ENCODE results near the gene HMCN2. TPM values are rescaled to one million over a fixed set of nuclear protein-coding genes. Genes with fewer than 3 reads are reported as not detected.

HMCN2 gene
- total and polyA plus RNA-seq, 5 donors from 2014 or later: not detected

GRCh38 chr9:130352586-130353285 is 87.2 kb downstream of the HMCN2 start:
- no peak for DNase-seq
- no peak overlapping the region for H3K27ac ChIP-seq (ENCODE audit: insufficient read depth, low read length, poor library complexity, severe bottlenecking)

GRCh38 chr9:130354378-130354777 is 88.8 kb downstream of the HMCN2 start:
- H3K4me1 Mint-ChIP-seq: no peaks in the 10 kb centered on the region
- no peaks in the 10 kb centered on the region for H3K36me3 Mint-ChIP-seq
- Histone ChIP-seq H3K9me3 (ENCODE audit: control insufficient read depth in 2 of 2, low read length in 2 of 2) (no peaks in the 10 kb centered on the region), H3K4me1 (ENCODE audit: control insufficient read depth, insufficient read depth, low read length, poor library complexity, severe bottlenecking) (no peaks in the 10 kb centered on the region), H3K4me3 (ENCODE audit: low read depth, low read length) (no peak overlapping the region), H3K27ac (ENCODE audit: insufficient read depth, low read length, poor library complexity, severe bottlenecking) (no peak overlapping the region), H3K36me3 (ENCODE audit: control insufficient read depth, insufficient read depth, low read length) (no peaks in the 10 kb centered on the region), H3K27me3 (ENCODE audit: control insufficient read depth, insufficient read depth, low read length) (no peaks in the 10 kb centered on the region)
- no peak for ATAC-seq (ENCODE audit: low read depth in 2 of 2)
- H3K27me3 Mint-ChIP-seq: no peaks in the 10 kb centered on the region
- no peak for DNase-seq
- H3K4me3 Mint-ChIP-seq: no peak overlapping the region
- no peaks in the 10 kb centered on the region for H3K9me3 Mint-ChIP-seq
- H3K27ac Mint-ChIP-seq: no peak overlapping the region

More at GRCh38 chr9:130352586-130353285, 87.2 kb downstream of the HMCN2 start:
- H3K4me1 Mint-ChIP-seq: no peaks in the 10 kb centered on the region
- no peak for ATAC-seq (ENCODE audit: low read depth in 2 of 2)
- no peaks in the 10 kb centered on the region for H3K9me3 Mint-ChIP-seq
- no peaks in the 10 kb centered on the region for H3K36me3 ChIP-seq (ENCODE audit: control insufficient read depth, insufficient read depth, low read length)
- no peaks in the 10 kb centered on the region for H3K4me1 ChIP-seq (ENCODE audit: control insufficient read depth, insufficient read depth, low read length, poor library complexity, severe bottlenecking)
- H3K27me3 Mint-ChIP-seq: no peaks in the 10 kb centered on the region
- no peak overlapping the region for H3K4me3 ChIP-seq (ENCODE audit: low read depth, low read length)
- H3K27ac Mint-ChIP-seq: no peak overlapping the region
- H3K9me3 ChIP-seq (ENCODE audit: control insufficient read depth in 2 of 2, low read length in 2 of 2): no peaks in the 10 kb centered on the region
- no peaks in the 10 kb centered on the region for H3K36me3 Mint-ChIP-seq
- no peak overlapping the region for H3K4me3 Mint-ChIP-seq
- no peaks in the 10 kb centered on the region for H3K27me3 ChIP-seq (ENCODE audit: control insufficient read depth, insufficient read depth, low read length)

- H3K36me3 ChIP-seq (ENCODE audit: control insufficient read depth, insufficient read depth, low read length): no peaks in the 10 kb centered on the region
- Mint-ChIP-seq H3K36me3 (no peaks in the 10 kb centered on the region), H3K27ac (no peak overlapping the region), H3K27me3 (no peaks in the 10 kb centered on the region), H3K9me3 (no peaks in the 10 kb centered on the region), H3K4me1 (no peaks in the 10 kb centered on the region), H3K4me3 (no peak overlapping the region)
- H3K9me3 ChIP-seq (ENCODE audit: control insufficient read depth in 2 of 2, low read length in 2 of 2): no peaks in the 10 kb centered on the region
- H3K27me3 ChIP-seq (ENCODE audit: control insufficient read depth, insufficient read depth, low read length): no peaks in the 10 kb centered on the region
- H3K27ac ChIP-seq (ENCODE audit: insufficient read depth, low read length, poor library complexity, severe bottlenecking): no peak overlapping the region
- H3K4me1 ChIP-seq (ENCODE audit: control insufficient read depth, insufficient read depth, low read length, poor library complexity, severe bottlenecking): no peaks in the 10 kb centered on the region
- DNase-seq (no peak), ATAC-seq (ENCODE audit: low read depth in 2 of 2) (no peak)
- no peak overlapping the region for H3K4me3 ChIP-seq (ENCODE audit: low read depth, low read length)
These were observed 89.2 kb downstream of the HMCN2 start for GRCh38 chr9:130354806-130355205.

GRCh38 chr9:130356033-130356432 is 90.5 kb downstream of the HMCN2 start:
- DNase-seq: no peak

GRCh38 chr9:130356877-130357584 is 91.5 kb downstream of the HMCN2 start:
- Histone ChIP-seq H3K4me3 (ENCODE audit: low read depth, low read length) (no peak overlapping the region), H3K9me3 (ENCODE audit: control insufficient read depth in 2 of 2, low read length in 2 of 2) (no peaks in the 10 kb centered on the region)
- no peak for ATAC-seq (ENCODE audit: low read depth in 2 of 2)

More at GRCh38 chr9:130356033-130356432, 90.5 kb downstream of the HMCN2 start:
- no peak for ATAC-seq (ENCODE audit: low read depth in 2 of 2)
- Mint-ChIP-seq H3K4me3 (no peak overlapping the region), H3K9me3 (no peaks in the 10 kb centered on the region), H3K4me1 (no peaks in the 10 kb centered on the region), H3K36me3 (no peaks in the 10 kb centered on the region), H3K27me3 (no peaks in the 10 kb centered on the region), H3K27ac (peak overlapping the region in 1 of 3 donors; percentile 40)
- Histone ChIP-seq H3K4me1 (ENCODE audit: control insufficient read depth, insufficient read depth, low read length, poor library complexity, severe bottlenecking) (no peaks in the 10 kb centered on the region), H3K27ac (ENCODE audit: insufficient read depth, low read length, poor library complexity, severe bottlenecking) (no peak overlapping the region), H3K27me3 (ENCODE audit: control insufficient read depth, insufficient read depth, low read length) (no peaks in the 10 kb centered on the region), H3K4me3 (ENCODE audit: low read depth, low read length) (no peak overlapping the region), H3K36me3 (ENCODE audit: control insufficient read depth, insufficient read depth, low read length) (no peaks in the 10 kb centered on the region), H3K9me3 (ENCODE audit: control insufficient read depth in 2 of 2, low read length in 2 of 2) (no peaks in the 10 kb centered on the region)

GRCh38 chr9:130358928-130359327 is 93.4 kb downstream of the HMCN2 start:
- Mint-ChIP-seq H3K4me1 (no peaks in the 10 kb centered on the region), H3K27me3 (no peaks in the 10 kb centered on the region)
- H3K4me3 ChIP-seq (ENCODE audit: low read depth, low read length): no peak overlapping the region

More at GRCh38 chr9:130356877-130357584, 91.5 kb downstream of the HMCN2 start:
- Mint-ChIP-seq H3K4me3 (no peak overlapping the region), H3K9me3 (no peaks in the 10 kb centered on the region), H3K27me3 (no peaks in the 10 kb centered on the region), H3K4me1 (no peaks in the 10 kb centered on the region), H3K36me3 (no peaks in the 10 kb centered on the region), H3K27ac (no peak overlapping the region)
- Histone ChIP-seq H3K4me1 (ENCODE audit: control insufficient read depth, insufficient read depth, low read length, poor library complexity, severe bottlenecking) (no peaks in the 10 kb centered on the region), H3K36me3 (ENCODE audit: control insufficient read depth, insufficient read depth, low read length) (no peaks in the 10 kb centered on the region), H3K27me3 (ENCODE audit: control insufficient read depth, insufficient read depth, low read length) (no peaks in the 10 kb centered on the region), H3K27ac (ENCODE audit: insufficient read depth, low read length, poor library complexity, severe bottlenecking) (no peak overlapping the region)
- DNase-seq: no peak

GRCh38 chr9:130359819-130360218 is 94.3 kb downstream of the HMCN2 start:
- H3K9me3 Mint-ChIP-seq: peaks cover 0 to 1% (median 0%) of the 10 kb centered on the region in 7 donors
- H3K27me3 ChIP-seq (ENCODE audit: control insufficient read depth, insufficient read depth, low read length): no peaks in the 10 kb centered on the region
- no peak overlapping the region for H3K4me3 Mint-ChIP-seq
- no peaks in the 10 kb centered on the region for H3K4me1 Mint-ChIP-seq
- no peaks in the 10 kb centered on the region for H3K36me3 ChIP-seq (ENCODE audit: control insufficient read depth, insufficient read depth, low read length)
- H3K27ac ChIP-seq (ENCODE audit: insufficient read depth, low read length, poor library complexity, severe bottlenecking): no peak overlapping the region
- ATAC-seq (ENCODE audit: low read depth in 2 of 2) (no peak), DNase-seq (no peak)
- no peak overlapping the region for H3K4me3 ChIP-seq (ENCODE audit: low read depth, low read length)
- no peaks in the 10 kb centered on the region for H3K9me3 ChIP-seq (ENCODE audit: control insufficient read depth in 2 of 2, low read length in 2 of 2)
- H3K36me3 Mint-ChIP-seq: no peaks in the 10 kb centered on the region
- H3K27me3 Mint-ChIP-seq: no peaks in the 10 kb centered on the region
- no peaks in the 10 kb centered on the region for H3K4me1 ChIP-seq (ENCODE audit: control insufficient read depth, insufficient read depth, low read length, poor library complexity, severe bottlenecking)
- no peak overlapping the region for H3K27ac Mint-ChIP-seq

More at GRCh38 chr9:130358928-130359327, 93.4 kb downstream of the HMCN2 start:
- no peaks in the 10 kb centered on the region for H3K9me3 ChIP-seq (ENCODE audit: control insufficient read depth in 2 of 2, low read length in 2 of 2)
- peaks cover 0 to 1% (median 0%) of the 10 kb centered on the region in 7 donors for H3K9me3 Mint-ChIP-seq
- ATAC-seq (ENCODE audit: low read depth in 2 of 2) (no peak), DNase-seq (no peak)
- no peak overlapping the region for H3K4me3 Mint-ChIP-seq
- H3K27ac ChIP-seq (ENCODE audit: insufficient read depth, low read length, poor library complexity, severe bottlenecking): no peak overlapping the region
- no peaks in the 10 kb centered on the region for H3K36me3 Mint-ChIP-seq
- H3K4me1 ChIP-seq (ENCODE audit: control insufficient read depth, insufficient read depth, low read length, poor library complexity, severe bottlenecking): no peaks in the 10 kb centered on the region
- no peak overlapping the region for H3K27ac Mint-ChIP-seq
- no peaks in the 10 kb centered on the region for H3K36me3 ChIP-seq (ENCODE audit: control insufficient read depth, insufficient read depth, low read length)
- H3K27me3 ChIP-seq (ENCODE audit: control insufficient read depth, insufficient read depth, low read length): no peaks in the 10 kb centered on the region
